HepG2 (cell line): Measurements from ENCODE around the gene NME2.

ENCODE experiments used
- POLR2A ChIP-seq, 2 experiments: IDR thresholded peaks; 2 replicates each; pipeline ENCODE4 v1.6.1; 2011; ENCODE audit warnings: low read depth in 2 of 2, low read length in 2 of 2, mild to moderate bottlenecking in 1 of 2, moderate library complexity in 1 of 2; ENCODE audit not compliant: insufficient read depth in 1 of 2
- POLR2AphosphoS2 ChIP-seq: IDR thresholded peaks from 2 replicates; pipeline ENCODE4 v1.6.1; 2011; ENCODE audit warnings: low read depth, low read length, improper control_type of control experiment
- RFX1 ChIP-seq: fragments of 450-650 bp; IDR thresholded peaks from 2 replicates; pipeline ENCODE4 v1.6.1; 2017
- TBL1XR1 ChIP-seq: fragments of 150-350 bp; IDR thresholded peaks from 2 replicates; pipeline ENCODE4 v1.6.1; 2014; ENCODE audit warnings: borderline replicate concordance, low read length; ENCODE audit not compliant: partially characterized antibody
- ZNF782 ChIP-seq: sonication (generic); formaldehyde crosslinking; IDR thresholded peaks from 2 replicates; pipeline ENCODE4 v1.4.0; 2020; ENCODE audit warnings: missing genetic modification reagents, mild to moderate bottlenecking, borderline replicate concordance

DNA sequence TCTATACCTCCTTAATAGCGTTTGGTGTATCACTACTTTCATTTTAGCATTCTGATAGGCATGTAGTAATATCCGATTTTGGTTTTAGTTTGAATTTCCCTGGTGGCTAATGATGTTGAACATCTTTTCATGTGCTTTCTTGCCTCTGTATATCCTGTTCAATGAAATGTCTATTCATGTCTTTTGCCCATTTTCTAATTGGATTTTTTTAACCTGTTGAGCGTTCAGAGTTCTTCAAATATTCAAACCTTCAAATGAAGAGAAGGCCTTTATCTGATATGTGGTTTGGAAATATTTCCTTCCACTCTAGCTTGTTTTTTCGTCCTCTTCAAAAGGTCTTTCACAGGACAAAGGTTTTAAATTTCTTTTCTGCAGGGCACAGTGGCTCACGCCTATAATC is 15.3 kb upstream of the NME2 start:
- no peak for TF ChIP-seq RFX1
- no peak for TF ChIP-seq ZNF782 (CRISPR knock-in tag)
- no peak for TF ChIP-seq TBL1XR1
- TF ChIP-seq POLR2AphosphoS2, result no peak
- no peak for TF ChIP-seq POLR2A (IDR thresholded peaks at IDR 0.05; ENCODE audit: insufficient read depth in 1 of 2, low read depth in 2 of 2, low read length in 2 of 2)
